GM19043 (cell line): ENCODE measurements around the gene EIF4B.
"Not testable (repeated sequence)": the region's sequence is repeated elsewhere in the genome, so short reads cannot be mapped to it uniquely, and the experiment has no call there.

ENCODE experiments used
- ATAC-seq: cut with Tn5 transposase; IDR thresholded peaks from one replicate; pipeline ENCODE4 v1.9.1; 2021; ENCODE audit warnings: low read depth; ENCODE audit not compliant: unreplicated experiment

Gene EIF4B, protein sequence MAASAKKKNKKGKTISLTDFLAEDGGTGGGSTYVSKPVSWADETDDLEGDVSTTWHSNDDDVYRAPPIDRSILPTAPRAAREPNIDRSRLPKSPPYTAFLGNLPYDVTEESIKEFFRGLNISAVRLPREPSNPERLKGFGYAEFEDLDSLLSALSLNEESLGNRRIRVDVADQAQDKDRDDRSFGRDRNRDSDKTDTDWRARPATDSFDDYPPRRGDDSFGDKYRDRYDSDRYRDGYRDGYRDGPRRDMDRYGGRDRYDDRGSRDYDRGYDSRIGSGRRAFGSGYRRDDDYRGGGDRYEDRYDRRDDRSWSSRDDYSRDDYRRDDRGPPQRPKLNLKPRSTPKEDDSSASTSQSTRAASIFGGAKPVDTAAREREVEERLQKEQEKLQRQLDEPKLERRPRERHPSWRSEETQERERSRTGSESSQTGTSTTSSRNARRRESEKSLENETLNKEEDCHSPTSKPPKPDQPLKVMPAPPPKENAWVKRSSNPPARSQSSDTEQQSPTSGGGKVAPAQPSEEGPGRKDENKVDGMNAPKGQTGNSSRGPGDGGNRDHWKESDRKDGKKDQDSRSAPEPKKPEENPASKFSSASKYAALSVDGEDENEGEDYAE

DNA sequence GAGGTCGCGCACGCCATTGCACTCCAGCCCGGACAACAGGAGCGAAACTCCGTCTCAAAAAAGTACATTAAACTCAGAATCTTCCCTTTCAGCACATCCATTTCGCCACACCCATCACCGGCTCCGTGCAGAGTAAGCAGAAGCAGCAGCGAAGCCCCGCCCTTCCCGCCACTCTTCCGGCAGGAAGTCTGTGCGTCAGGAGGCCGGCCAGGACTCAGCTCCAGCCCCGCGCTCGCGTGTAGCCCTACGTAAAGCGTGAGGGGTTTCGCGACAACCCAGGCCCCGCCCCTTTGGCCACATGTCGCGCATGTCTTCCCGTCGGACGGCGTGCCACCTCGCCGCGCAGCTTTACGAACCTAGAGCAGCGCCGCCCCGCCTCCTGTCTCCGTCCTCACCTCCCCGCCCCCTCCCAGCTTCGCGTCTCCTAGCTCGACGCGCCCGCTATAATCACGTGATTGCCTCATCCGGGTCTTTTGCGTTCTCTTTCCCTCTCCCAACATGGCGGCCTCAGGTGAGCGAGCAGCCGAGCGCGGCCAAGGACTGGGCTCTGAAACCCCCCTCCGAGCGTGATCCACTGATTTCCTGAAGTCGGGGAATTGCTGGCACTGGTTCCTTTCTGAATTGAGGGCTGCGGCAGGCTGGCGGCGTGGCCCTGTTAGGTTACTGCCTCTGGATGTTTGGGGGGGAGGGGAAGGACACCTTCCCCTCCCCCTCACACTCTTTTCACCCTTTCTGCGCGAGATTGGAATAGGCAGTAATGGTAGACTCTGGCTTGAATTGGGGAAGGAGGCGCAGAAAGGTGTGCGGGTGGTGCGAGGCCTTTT is at the start of gene EIF4B:
EIF4B (plus strand) TSS at position 471 of the 824 bp plus-strand sequence; CDS start at position 499, 28 bp downstream.
- peak; percentile 96 for ATAC-seq

DNA sequence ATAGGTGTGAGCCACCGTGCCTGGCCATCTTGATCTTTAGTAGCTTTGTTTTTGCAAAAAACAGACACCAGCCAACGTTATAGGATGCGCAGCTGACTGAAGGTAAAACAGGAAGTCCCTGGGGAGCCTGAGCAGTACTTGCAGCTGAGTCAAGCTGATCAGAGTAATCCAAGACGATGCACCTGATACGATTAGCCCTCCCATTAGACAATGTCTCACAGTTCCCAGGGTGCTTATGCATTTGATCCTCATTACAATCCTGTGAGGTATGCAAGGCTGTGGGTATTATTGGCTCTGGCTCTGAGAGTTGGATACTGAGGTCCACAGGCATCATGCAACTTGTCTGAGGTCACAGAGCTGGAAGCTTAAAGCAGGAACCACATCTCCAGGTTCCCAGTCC is 49.3 kb upstream of the EIF4B start:
- no peak for ATAC-seq

- ATAC-seq, result no peak
Observed at GRCh38 chr12:52964556-52965336, 41.5 kb upstream of the EIF4B start.

- no peak for ATAC-seq
Observed at GRCh38 chr12:52965337-52965731, 40.9 kb upstream of the EIF4B start.

GRCh38 chr12:52969166-52969795 is 37.0 kb upstream of the EIF4B start:
- ATAC-seq, result no peak

DNA sequence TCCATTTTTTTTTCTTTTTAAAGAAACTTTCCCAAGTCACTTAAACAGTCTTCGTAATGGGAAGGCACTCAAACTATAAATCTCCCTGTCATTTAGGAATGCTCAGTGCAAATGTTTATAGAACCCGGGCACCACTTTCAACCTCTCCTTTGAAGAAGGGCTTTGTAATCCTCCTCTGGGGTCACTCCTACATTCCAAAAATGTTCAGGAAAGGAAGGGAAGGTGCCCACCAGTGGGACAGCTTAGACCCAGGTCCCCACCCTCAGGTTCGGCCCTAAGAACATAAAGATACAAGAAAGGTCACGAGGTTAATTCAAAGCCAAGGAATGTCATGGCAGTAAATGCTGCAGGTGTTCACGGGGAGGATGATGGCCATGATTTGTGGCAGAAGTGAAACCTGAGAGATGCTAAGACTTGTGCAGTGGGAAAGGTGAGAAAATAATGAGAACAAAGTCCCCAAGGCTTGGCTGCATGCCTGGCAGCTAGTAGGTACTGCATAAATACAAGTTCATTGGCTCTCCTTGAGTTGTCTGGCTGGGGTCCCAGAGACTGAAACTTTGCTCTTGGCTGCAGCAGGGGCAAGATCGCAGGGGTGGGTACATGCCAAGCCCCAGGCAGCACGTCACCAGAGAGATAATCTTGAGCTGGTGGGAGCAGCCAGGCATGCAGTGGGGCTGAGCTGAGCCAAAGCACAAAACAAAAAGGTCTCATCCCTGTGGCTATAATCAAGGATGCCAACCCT is 36.3 kb upstream of the EIF4B start:
- no peak for ATAC-seq

DNA sequence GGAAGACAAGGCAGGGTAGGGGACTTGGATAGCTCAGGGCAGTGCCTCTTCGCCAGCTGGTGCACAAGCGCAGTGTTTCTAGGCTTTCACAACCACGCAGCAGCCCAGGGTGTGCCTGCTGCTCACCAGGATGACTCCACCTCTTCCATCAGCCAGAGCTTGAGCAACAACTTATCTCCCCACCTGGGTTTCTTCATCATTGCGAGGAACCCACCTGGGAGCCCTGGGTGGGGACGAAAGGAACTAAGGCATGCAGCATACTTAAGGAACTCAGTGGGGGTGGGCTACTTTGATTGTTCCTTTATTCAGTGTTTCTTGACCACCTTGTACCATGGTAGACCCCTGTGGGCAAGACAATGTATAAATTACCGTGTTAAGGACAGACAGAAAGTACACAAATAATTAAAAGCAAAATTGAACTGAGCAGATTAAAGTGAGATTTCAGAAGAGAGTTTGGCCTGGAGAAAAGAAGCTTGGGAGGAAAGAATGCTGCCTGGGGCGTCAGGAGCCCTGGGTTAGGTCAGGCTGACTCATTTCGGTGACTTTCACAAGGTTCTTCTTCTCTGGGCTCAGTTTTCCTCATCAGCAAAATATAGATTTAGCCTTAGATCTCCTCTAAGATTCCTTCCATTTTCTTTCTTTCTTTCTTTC is 34.5 kb upstream of the EIF4B start:
- no peak for ATAC-seq

GRCh38 chr12:52975204-52975603 is 31.1 kb upstream of the EIF4B start:
- ATAC-seq, result no peak

DNA sequence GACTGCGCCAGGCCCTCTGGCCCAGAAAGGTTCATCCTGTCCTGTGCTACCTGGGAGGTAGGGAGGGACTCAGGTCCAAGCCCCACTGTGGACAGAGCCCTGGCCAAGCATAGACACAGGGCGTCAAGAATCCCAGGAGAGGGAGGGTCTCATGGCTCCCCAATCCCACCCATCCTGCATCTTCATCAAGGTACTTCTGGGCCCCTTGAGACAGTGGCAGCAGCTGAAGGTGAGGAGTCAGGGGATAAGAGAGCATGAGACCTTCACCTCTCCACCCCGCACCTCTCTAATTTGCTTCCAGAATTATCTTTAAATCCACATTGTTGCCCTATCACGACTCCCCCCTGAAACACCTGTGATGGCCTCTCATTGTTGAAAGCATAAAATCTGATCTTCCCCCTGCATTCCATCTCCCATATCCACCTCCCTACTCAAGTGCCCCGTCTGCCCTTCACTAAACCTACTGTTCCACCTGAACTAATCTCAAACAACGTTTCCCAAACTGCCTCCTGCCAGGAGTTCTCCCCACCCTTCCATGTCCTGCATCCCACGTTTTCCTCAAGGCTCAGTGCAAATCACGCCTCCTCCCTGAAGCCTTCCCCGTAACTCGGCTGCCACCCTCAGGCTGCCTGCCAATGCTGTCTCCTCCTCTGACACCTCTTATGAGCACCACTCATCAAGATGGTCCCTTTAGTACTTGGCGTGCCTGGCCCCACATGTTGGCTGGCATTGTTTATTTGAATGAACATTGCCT is 30.3 kb upstream of the EIF4B start:
- ATAC-seq, result no peak

- no peak for ATAC-seq
Observed at GRCh38 chr12:52976574-52977071, 29.6 kb upstream of the EIF4B start.

- ATAC-seq, result no peak
Observed at GRCh38 chr12:52977170-52977569, 29.1 kb upstream of the EIF4B start.

- no peak for ATAC-seq
Observed at GRCh38 chr12:52980096-52980649, 26.1 kb upstream of the EIF4B start.

- peak; percentile 74 for ATAC-seq
Observed at GRCh38 chr12:52980650-52981423, 25.4 kb upstream of the EIF4B start.

DNA sequence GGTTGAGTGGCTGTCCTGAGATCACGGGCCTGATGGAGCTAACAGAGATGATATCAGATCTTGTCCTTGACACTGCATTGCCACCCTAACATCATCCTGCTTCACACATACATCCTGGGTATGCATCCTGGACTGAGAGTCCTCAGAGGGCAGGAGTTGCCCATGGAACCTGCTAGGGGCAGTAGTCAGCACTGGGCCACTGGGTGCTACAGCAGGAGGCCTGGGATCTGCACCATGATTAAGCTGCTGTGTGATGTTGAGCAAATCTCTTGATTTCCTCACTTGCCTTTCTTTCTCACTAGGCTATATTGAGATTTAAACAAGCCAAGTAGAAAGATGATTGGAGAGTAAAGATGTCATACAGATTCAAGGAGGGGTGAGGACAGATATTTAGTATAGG is 22.1 kb upstream of the EIF4B start:
- ATAC-seq, result no peak

- no peak for ATAC-seq
Observed at GRCh38 chr12:52988898-52989297, 17.4 kb upstream of the EIF4B start.

DNA sequence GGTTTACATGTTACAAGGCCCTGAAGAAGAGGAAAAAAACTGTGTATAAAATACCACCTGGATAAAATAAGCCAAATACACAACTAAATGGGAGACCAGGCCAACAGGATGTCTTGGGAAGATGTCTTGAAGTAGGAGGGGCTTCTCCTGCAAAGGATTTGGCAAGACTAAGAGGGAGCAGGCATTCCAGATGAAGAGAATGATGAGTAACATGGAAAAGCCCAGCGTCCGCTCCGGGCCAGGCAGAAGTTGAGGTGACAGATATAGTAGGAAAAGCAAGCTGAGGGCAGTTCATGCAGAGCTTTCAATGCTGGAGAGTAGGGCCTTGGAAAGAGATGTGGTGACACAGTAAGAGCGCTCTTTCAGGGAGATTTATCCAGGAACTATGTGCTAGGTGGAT is 16.1 kb upstream of the EIF4B start:
- no peak for ATAC-seq

GRCh38 chr12:52992240-52992639 is 14.0 kb upstream of the EIF4B start:
- ATAC-seq, result not testable (repeated sequence)
